GM21360 (cell line): Measurements from ENCODE around the gene CYLC2.

Experiments used
- ATAC-seq: cut with Tn5 transposase; IDR thresholded peaks from one replicate; pipeline ENCODE4 v1.9.1; 2021; ENCODE audit warnings: mild to moderate bottlenecking, moderate library complexity; ENCODE audit not compliant: unreplicated experiment

The CYLC2 gene

GRCh38 chr9:102995033-102995432 lies at the start of gene CYLC2:
CYLC2 (plus strand) TSS chr9:102995333; CDS start chr9:102995381, 48 bp downstream.
- no peak for ATAC-seq

GRCh38 chr9:102950346-102950745 lies 44.8 kb upstream of the CYLC2 start:
- ATAC-seq = no peak

- ATAC-seq = no peak
Observed at GRCh38 chr9:102966999-102967398, 28.1 kb upstream of the CYLC2 start.

DNA sequence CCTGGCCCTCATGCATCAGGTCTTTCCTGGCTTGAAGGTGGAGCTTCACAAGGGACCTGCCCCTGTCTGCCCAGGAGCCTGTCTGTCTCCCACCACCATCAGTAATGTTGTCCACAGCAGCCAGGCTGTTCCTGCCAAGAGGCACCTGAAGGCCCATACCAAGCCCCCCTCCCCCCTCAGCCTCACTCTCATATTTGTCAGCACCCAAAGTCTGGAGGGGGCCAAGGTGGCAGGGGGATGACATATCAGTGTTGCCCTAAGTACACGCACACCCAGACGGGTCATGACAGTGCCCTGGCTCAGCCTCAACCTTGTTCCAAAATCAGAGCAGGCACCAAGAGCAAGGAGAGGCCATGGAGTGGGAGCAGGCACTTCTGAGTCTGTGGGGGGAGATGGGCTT lies 27.2 kb upstream of the CYLC2 start:
- ATAC-seq = no peak

DNA sequence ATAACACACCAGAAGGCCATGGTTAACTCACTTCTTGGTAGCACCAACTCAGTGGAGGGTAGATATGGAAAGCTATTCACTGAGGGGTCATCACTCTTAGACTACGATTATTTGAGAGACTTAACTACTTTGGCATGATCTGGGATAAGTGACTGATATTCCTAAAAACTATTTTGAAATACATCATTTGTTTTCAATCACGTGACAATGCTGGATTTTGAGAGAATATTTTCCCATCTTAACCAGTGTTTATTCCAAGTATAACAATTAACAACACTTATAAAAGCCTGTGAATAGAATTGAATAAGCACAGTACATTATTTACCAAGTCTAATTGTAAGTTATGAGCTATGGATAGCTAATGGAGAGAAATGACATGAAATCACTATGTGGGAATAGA lies 22.4 kb upstream of the CYLC2 start:
- ATAC-seq = no peak

- ATAC-seq = no peak
Observed at GRCh38 chr9:102974530-102974929, 20.6 kb upstream of the CYLC2 start.

DNA sequence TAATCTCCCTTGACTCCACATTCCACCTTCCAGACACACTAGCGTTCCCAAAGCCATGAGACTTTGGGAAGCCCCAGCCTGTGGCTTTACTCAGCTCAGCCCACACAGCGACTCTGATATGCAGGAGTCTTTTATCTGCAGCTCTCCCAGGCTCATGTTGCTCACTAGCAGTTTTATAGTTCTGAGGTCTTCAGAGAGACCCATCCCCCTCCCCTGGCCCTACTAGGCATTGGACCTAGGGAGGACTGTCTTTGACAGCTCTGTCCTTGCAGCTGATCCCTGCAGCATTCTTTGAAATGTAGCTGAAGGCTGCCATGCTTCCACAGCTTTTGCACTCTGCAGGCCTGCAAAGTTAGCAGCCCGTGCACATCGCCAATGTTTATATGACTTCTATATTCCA lies 19.9 kb upstream of the CYLC2 start:
- no peak for ATAC-seq

GRCh38 chr9:102985162-102985895 lies 9.8 kb upstream of the CYLC2 start:
- ATAC-seq = no peak

GRCh38 chr9:102986425-102986824 lies 8.7 kb upstream of the CYLC2 start:
- no peak for ATAC-seq

- ATAC-seq = no peak
Observed at GRCh38 chr9:103003689-103004088, 8.6 kb downstream of the CYLC2 start.

DNA sequence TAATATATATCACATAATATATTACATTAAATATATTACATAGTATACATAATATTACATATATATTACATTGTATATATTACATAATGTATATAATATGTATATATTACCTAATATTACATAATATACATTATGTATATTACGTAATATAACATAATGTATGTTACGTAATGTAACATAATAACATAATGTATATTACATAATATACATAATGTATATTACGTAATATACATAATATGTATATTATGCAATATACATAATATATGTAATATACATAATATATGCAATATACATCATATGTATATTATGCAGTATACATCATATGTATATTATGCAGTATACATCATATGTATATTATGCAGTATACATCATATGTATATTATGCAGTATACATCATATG lies 19.1 kb downstream of the CYLC2 start:
- ATAC-seq = no peak

DNA sequence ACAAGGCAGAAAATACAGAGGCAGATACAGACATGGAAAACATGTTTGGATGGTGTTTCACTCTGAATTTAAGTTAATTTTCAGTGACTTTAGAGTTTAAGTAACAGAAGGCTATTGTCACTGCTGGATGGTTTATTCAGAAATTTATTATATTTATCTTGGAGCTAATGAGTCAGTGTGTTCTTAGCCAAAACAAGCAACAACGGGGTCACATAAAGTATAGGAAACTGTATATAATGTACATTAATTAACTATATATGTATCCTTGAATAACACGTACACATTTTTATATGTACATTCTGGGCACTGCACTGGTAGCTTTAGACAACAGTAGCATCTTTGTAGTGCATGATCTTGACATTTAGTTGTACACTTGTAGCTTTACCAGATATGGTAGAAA lies 30.7 kb downstream of the CYLC2 start:
- no peak for ATAC-seq

GRCh38 chr9:103037508-103038477 lies 42.7 kb downstream of the CYLC2 start:
- ATAC-seq = no peak

- ATAC-seq = no peak
Observed at GRCh38 chr9:103041961-103042360, 46.8 kb downstream of the CYLC2 start.
